ENCODE data around the gene ZNF557. TPM values are rescaled to one million over a fixed set of nuclear protein-coding genes. Genes with fewer than 3 reads are reported as not detected.
A peak's percentile ranks its signal among the peaks of the same experiment; 100 is the strongest.

ZNF557 gene
- total and polyA plus RNA-seq, 2 experiments from 2014 or later, result 3.7 to 7.8 TPM

GRCh38 chr19:7101498-7102253 is 32.2 kb downstream of the ZNF557 start:
- DNase-seq (ENCODE audit: low read depth in 1 of 2, low spot score in 1 of 2), result no peak
- Histone ChIP-seq H3K36me3 (no peaks in the 10 kb centered on the region), H3K9me3 (ENCODE audit: low read depth) (no peaks in the 10 kb centered on the region), H3K4me3 (no peak overlapping the region), H3K4me1 (ENCODE audit: low read depth) (no peaks in the 10 kb centered on the region), H3K27me3 (no peaks in the 10 kb centered on the region), H3K27ac (no peak overlapping the region)
- TF ChIP-seq CTCF (IDR thresholded peaks at IDR 0.05; ENCODE audit: low read depth, low read length), result no peak

GRCh38 chr19:7104747-7105447 is 35.4 kb downstream of the ZNF557 start:
- H3K36me3 ChIP-seq, result no peaks in the 10 kb centered on the region
- no peak overlapping the region for H3K27ac ChIP-seq
- TF ChIP-seq CTCF (IDR thresholded peaks at IDR 0.05; ENCODE audit: low read depth, low read length), result no peak
- no peaks in the 10 kb centered on the region for H3K4me1 ChIP-seq (ENCODE audit: low read depth)
- H3K9me3 ChIP-seq (ENCODE audit: low read depth), result no peaks in the 10 kb centered on the region
- DNase-seq (ENCODE audit: low read depth in 1 of 2, low spot score in 1 of 2), result no peak
- H3K27me3 ChIP-seq, result no peaks in the 10 kb centered on the region
- no peak overlapping the region for H3K4me3 ChIP-seq

- no peaks in the 10 kb centered on the region for H3K36me3 ChIP-seq
- H3K4me3 ChIP-seq, result no peak overlapping the region
- no peaks in the 10 kb centered on the region for H3K27me3 ChIP-seq
- H3K27ac ChIP-seq, result no peak overlapping the region
- TF ChIP-seq CTCF (IDR thresholded peaks at IDR 0.05; ENCODE audit: low read depth, low read length), result no peak
- H3K9me3 ChIP-seq (ENCODE audit: low read depth), result no peaks in the 10 kb centered on the region
- H3K4me1 ChIP-seq (ENCODE audit: low read depth), result no peaks in the 10 kb centered on the region
- DNase-seq (ENCODE audit: low read depth in 1 of 2, low spot score in 1 of 2), result no peak
Observed at GRCh38 chr19:7106711-7107657, 37.5 kb downstream of the ZNF557 start.

GRCh38 chr19:7109678-7110289 is 40.3 kb downstream of the ZNF557 start:
- Histone ChIP-seq H3K27me3 (no peaks in the 10 kb centered on the region), H3K9me3 (ENCODE audit: low read depth) (no peaks in the 10 kb centered on the region), H3K36me3 (no peaks in the 10 kb centered on the region), H3K4me1 (ENCODE audit: low read depth) (no peaks in the 10 kb centered on the region), H3K4me3 (no peak overlapping the region), H3K27ac (no peak overlapping the region)
- TF ChIP-seq CTCF (IDR thresholded peaks at IDR 0.05; ENCODE audit: low read depth, low read length), result no peak
- DNase-seq (ENCODE audit: low read depth in 1 of 2, low spot score in 1 of 2), result peak in 1 of 2 donors; percentile 50

- H3K27ac ChIP-seq, result no peak overlapping the region
- H3K4me3 ChIP-seq, result no peak overlapping the region
- no peak for TF ChIP-seq CTCF (IDR thresholded peaks at IDR 0.05; ENCODE audit: low read depth, low read length)
- no peaks in the 10 kb centered on the region for H3K4me1 ChIP-seq (ENCODE audit: low read depth)
- DNase-seq (ENCODE audit: low read depth in 1 of 2, low spot score in 1 of 2), result no peak
- H3K9me3 ChIP-seq (ENCODE audit: low read depth), result no peaks in the 10 kb centered on the region
- no peaks in the 10 kb centered on the region for H3K27me3 ChIP-seq
- no peaks in the 10 kb centered on the region for H3K36me3 ChIP-seq
Observed at GRCh38 chr19:7112675-7113074, 43.2 kb downstream of the ZNF557 start.
